CD14-positive monocyte (primary cell): Measurements from ENCODE around the gene ELMO2. TPM values are rescaled to one million over a fixed set of nuclear protein-coding genes. Genes with fewer than 3 reads are reported as not detected.

Experiments used
- DNase-seq, 3 donors: peaks; one replicate each; pipeline ENCODE4 v3.0.0-alpha.2; 2011 to 2022
- H2AFZ ChIP-seq: 2 replicates; pipeline ENCODE4 v1.6.0; 2012; ENCODE audit warnings: mild to moderate bottlenecking, low read depth, low read length, inconsistent platforms; ENCODE audit not compliant: insufficient read depth, poor library complexity, severe bottlenecking
- H3K27ac ChIP-seq, 2 donors: 1 replicate in 1 of 2; 2 replicates in 1 of 2; pipeline ENCODE4 v1.5.1; 2012 to 2013; ENCODE audit warnings: low read length in 2 of 2, control low read depth in 1 of 2, inconsistent platforms in 1 of 2, low read depth in 1 of 2, mild to moderate bottlenecking in 1 of 2
- H3K27me3 ChIP-seq, 2 donors: one replicate each; pipeline versions ENCODE4 v1.6.0 to v1.6.1; 2011 to 2013; ENCODE audit warnings: low read length in 2 of 2; ENCODE audit not compliant: control insufficient read depth in 2 of 2, insufficient read depth in 2 of 2
- H3K36me3 ChIP-seq, 2 donors: replicated peaks in 1 of 2; 1 replicate in 1 of 2; 2 replicates in 1 of 2; pipeline versions ENCODE4 v1.5.1 to v1.6.1; 2012 to 2013; ENCODE audit warnings: low read length in 2 of 2, control low read depth in 1 of 2, inconsistent platforms in 1 of 2, mild to moderate bottlenecking in 1 of 2; ENCODE audit not compliant: insufficient read depth in 2 of 2, control insufficient read depth in 1 of 2
- H3K4me1 ChIP-seq, 2 donors: 1 replicate in 1 of 2; 2 replicates in 1 of 2; pipeline versions ENCODE4 v1.5.1 to v1.6.1; 2012 to 2013; ENCODE audit warnings: low read length in 2 of 2, control low read depth in 1 of 2, inconsistent platforms in 1 of 2, mild to moderate bottlenecking in 1 of 2, moderate library complexity in 1 of 2; ENCODE audit not compliant: insufficient read depth in 2 of 2, control insufficient read depth in 1 of 2
- H3K4me2 ChIP-seq: replicated peaks from 2 replicates; pipeline ENCODE3; 2012; ENCODE audit warnings: low read length, moderate library complexity, mild to moderate bottlenecking; ENCODE audit not compliant: poor library complexity, severe bottlenecking; ENCODE audit errors: extremely low read depth
- H3K4me3 ChIP-seq, 3 experiments: fragments of 200-600 bp in 1 of 3; sonication (generic) in 1 of 3; replicated peaks in 1 of 3; 1 replicate in 2 of 3; 2 replicates in 1 of 3; pipeline ENCODE4 v1.5.1; 2011 to 2013; ENCODE audit warnings: low read length in 3 of 3, mild to moderate bottlenecking in 3 of 3, control low read depth in 2 of 3, low read depth in 2 of 3, inconsistent platforms in 1 of 3, moderate library complexity in 1 of 3
- H3K79me2 ChIP-seq: 2 replicates; pipeline ENCODE4 v1.6.0; 2012; ENCODE audit warnings: mild to moderate bottlenecking, control low read depth, inconsistent platforms, low read length, moderate library complexity; ENCODE audit not compliant: insufficient read depth
- H3K9ac ChIP-seq: 2 replicates; pipeline ENCODE4 v1.6.0; 2017; ENCODE audit warnings: low read length, mild to moderate bottlenecking; ENCODE audit not compliant: insufficient read depth, poor library complexity, severe bottlenecking
- H3K9me3 ChIP-seq, 2 donors: replicated peaks in 1 of 2; 1 replicate in 1 of 2; 2 replicates in 1 of 2; pipeline versions ENCODE4 v1.5.1 to v1.6.1; 2012 to 2013; ENCODE audit warnings: low read length in 2 of 2, control low read depth in 1 of 2; ENCODE audit not compliant: control insufficient read depth in 1 of 2, insufficient read depth in 1 of 2
- H4K20me1 ChIP-seq: 2 replicates; pipeline ENCODE4 v1.6.0; 2012; ENCODE audit warnings: mild to moderate bottlenecking, low read length, control low read depth, moderate library complexity; ENCODE audit not compliant: insufficient read depth
- H3K27ac Mint-ChIP-seq, 7 donors: one replicate each; pipeline ENCODE4 v1.8.0; 2020; ENCODE audit warnings: mild to moderate bottlenecking in 7 of 7, mixed read lengths in 7 of 7, moderate library complexity in 6 of 7, inconsistent platforms in 2 of 7
- H3K27me3 Mint-ChIP-seq, 3 donors: one replicate each; pipeline ENCODE4 v1.8.0; 2021 to 2022; ENCODE audit warnings: low read depth in 3 of 3, mild to moderate bottlenecking in 3 of 3, mixed read lengths in 3 of 3, moderate library complexity in 3 of 3, inconsistent platforms in 1 of 3
- H3K36me3 Mint-ChIP-seq, 2 donors: one replicate each; pipeline ENCODE4 v1.8.0; 2020; ENCODE audit warnings: mixed read lengths in 2 of 2, inconsistent platforms in 1 of 2, mild to moderate bottlenecking in 1 of 2
- H3K4me1 Mint-ChIP-seq: one replicate; pipeline ENCODE4 v1.8.0; 2020; ENCODE audit warnings: mild to moderate bottlenecking, mixed read lengths
- H3K4me3 Mint-ChIP-seq, 2 donors: one replicate each; pipeline ENCODE4 v1.8.0; 2020; ENCODE audit warnings: mild to moderate bottlenecking in 2 of 2, mixed read lengths in 2 of 2, moderate library complexity in 1 of 2
- H3K9me3 Mint-ChIP-seq, 7 donors: one replicate each; pipeline ENCODE4 v1.8.0; 2020 to 2022; ENCODE audit warnings: mixed read lengths in 7 of 7, mild to moderate bottlenecking in 6 of 7, moderate library complexity in 6 of 7, inconsistent platforms in 2 of 7
- WGBS: methylation state at CpG from one replicate; pipeline ENCODE4 v1.1.5; 2013; ENCODE audit warnings: missing lambda C conversion rate; ENCODE audit not compliant: insufficient coverage; 5-methylcytosine and 5-hydroxymethylcytosine counted together
- intact Hi-C, 2 donors: fragments of 100-400 bp; cut with micrococcal nuclease; formaldehyde crosslinking; loops; one replicate each; pipeline versions ENCODE4 v1.15.0 to v1.15.1; 2023
- polyA plus RNA-seq, 3 donors: library from polyadenylated mRNA; depleted of rRNA in 1 of 3; unstranded in 2 of 3; stranded (reverse) in 1 of 3; fragments of 300-500 nt in 2 of 3; fragments of >200 nt in 1 of 3; fragmentation: Illumina TruSeq in 2 of 3; gene quantifications; 1 replicate in 2 of 3; 2 replicates in 1 of 3; pipeline ENCODE4 v1.2.3, GENCODE V29; 2012 to 2021
- TF ChIP-seq, protein P1 (sequence below): fragments of 200-600 bp; IDR thresholded peaks from one replicate; pipeline ENCODE4 v1.8.0; 2022; ENCODE audit warnings: antibody characterized with exemption, mild to moderate bottlenecking

Gene ELMO2
- polyA plus RNA-seq, 3 donors, result 35.3 to 53.1 (median 42.3) TPM

GRCh38 chr20:46328200-46328882 lies 78.1 kb downstream of the ELMO2 start:
- Mint-ChIP-seq H3K36me3 (no peaks in the 10 kb centered on the region), H3K9me3 (peaks cover 0 to 2% (median 0%) of the 10 kb centered on the region in 7 donors), H3K4me3 (no peak overlapping the region), H3K27ac (no peak overlapping the region), H3K27me3 (peaks cover 2 to 3% (median 2%) of the 10 kb centered on the region in 3 donors), H3K4me1 (no peaks in the 10 kb centered on the region)
- H3K27ac ChIP-seq, result no peak overlapping the region
- TF ChIP-seq, protein P1, sequence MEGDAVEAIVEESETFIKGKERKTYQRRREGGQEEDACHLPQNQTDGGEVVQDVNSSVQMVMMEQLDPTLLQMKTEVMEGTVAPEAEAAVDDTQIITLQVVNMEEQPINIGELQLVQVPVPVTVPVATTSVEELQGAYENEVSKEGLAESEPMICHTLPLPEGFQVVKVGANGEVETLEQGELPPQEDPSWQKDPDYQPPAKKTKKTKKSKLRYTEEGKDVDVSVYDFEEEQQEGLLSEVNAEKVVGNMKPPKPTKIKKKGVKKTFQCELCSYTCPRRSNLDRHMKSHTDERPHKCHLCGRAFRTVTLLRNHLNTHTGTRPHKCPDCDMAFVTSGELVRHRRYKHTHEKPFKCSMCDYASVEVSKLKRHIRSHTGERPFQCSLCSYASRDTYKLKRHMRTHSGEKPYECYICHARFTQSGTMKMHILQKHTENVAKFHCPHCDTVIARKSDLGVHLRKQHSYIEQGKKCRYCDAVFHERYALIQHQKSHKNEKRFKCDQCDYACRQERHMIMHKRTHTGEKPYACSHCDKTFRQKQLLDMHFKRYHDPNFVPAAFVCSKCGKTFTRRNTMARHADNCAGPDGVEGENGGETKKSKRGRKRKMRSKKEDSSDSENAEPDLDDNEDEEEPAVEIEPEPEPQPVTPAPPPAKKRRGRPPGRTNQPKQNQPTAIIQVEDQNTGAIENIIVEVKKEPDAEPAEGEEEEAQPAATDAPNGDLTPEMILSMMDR, result no peak
- no peak overlapping the region for H2AFZ ChIP-seq
- H3K79me2 ChIP-seq, result no peaks in the 10 kb centered on the region
- no peaks in the 10 kb centered on the region for H3K9me3 ChIP-seq
- DNase-seq, result no peak
- intact Hi-C loops, result loop anchor here in 1 of 2 donors (5.0 kb wide), 1 partner anchor 196 kb away; no protein-coding TSS in a partner anchor
- no peak overlapping the region for H3K4me3 ChIP-seq
- no peak overlapping the region for H3K9ac ChIP-seq
- H4K20me1 ChIP-seq, result no peaks in the 10 kb centered on the region
- WGBS, result 92% methylated on average over 15 of the region's 16 CpGs
- H3K27me3 ChIP-seq, result no peaks in the 10 kb centered on the region
- no peaks in the 10 kb centered on the region for H3K36me3 ChIP-seq
- H3K4me1 ChIP-seq, result no peaks in the 10 kb centered on the region
- no peak overlapping the region for H3K4me2 ChIP-seq

GRCh38 chr20:46327557-46327956 lies 78.9 kb downstream of the ELMO2 start:
- no peak for DNase-seq
- Histone ChIP-seq H4K20me1 (no peaks in the 10 kb centered on the region), H3K4me2 (no peak overlapping the region), H3K79me2 (no peaks in the 10 kb centered on the region), H3K4me1 (no peaks in the 10 kb centered on the region), H2AFZ (no peak overlapping the region), H3K9ac (no peak overlapping the region), H3K27ac (no peak overlapping the region), H3K27me3 (no peaks in the 10 kb centered on the region), H3K36me3 (no peaks in the 10 kb centered on the region), H3K9me3 (no peaks in the 10 kb centered on the region), H3K4me3 (no peak overlapping the region)
- Mint-ChIP-seq H3K4me1 (no peaks in the 10 kb centered on the region), H3K27ac (no peak overlapping the region), H3K9me3 (peaks cover 0 to 2% (median 0%) of the 10 kb centered on the region in 7 donors), H3K27me3 (peaks cover 2 to 3% (median 3%) of the 10 kb centered on the region in 3 donors), H3K36me3 (no peaks in the 10 kb centered on the region), H3K4me3 (no peak overlapping the region)
- 100% methylated on average over 1 of the region's 6 CpGs for WGBS
- TF ChIP-seq, protein P1, result no peak
- intact Hi-C loops, result loop anchor here in 1 of 2 donors (5.0 kb wide), 1 partner anchor 195 kb away; no protein-coding TSS in a partner anchor
